ENCODE measurements around the gene PDE4D.

Gene PDE4D

GRCh38 chr5:59100875-59101274, 792.7 kb downstream of the PDE4D start:
- no peak for DNase-seq (ENCODE audit: low read depth)

- no peak for DNase-seq (ENCODE audit: low read depth)
Observed at GRCh38 chr5:59099995-59100345, 793.6 kb downstream of the PDE4D start.

GRCh38 chr5:59099270-59099994, 794.1 kb downstream of the PDE4D start:
- DNase-seq (ENCODE audit: low read depth) = peak; percentile 12

GRCh38 chr5:59098743-59099142, 794.8 kb downstream of the PDE4D start:
- DNase-seq (ENCODE audit: low read depth) = no peak

DNA sequence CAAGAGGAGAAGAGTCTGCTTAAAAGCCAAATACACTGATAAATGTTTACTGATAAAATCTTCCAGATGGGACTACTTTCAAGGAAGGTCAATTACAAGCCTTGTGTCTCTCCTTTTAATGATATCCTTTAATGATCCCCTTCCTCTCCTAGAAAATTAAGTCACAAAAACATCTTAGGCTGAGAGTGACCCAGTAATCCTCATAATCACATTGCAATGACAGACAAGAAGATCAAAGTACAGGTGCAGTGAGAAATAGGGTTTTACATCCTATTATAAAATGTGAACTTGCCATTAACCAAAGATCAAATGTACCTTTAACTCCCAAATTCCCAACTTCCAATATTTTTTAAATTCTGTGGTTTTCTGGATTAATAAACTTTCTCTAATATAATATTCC, 795.8 kb downstream of the PDE4D start:
- DNase-seq (ENCODE audit: low read depth) = no peak

- no peak for DNase-seq (ENCODE audit: low read depth)
Observed at GRCh38 chr5:59097116-59097515, 796.4 kb downstream of the PDE4D start.

DNA sequence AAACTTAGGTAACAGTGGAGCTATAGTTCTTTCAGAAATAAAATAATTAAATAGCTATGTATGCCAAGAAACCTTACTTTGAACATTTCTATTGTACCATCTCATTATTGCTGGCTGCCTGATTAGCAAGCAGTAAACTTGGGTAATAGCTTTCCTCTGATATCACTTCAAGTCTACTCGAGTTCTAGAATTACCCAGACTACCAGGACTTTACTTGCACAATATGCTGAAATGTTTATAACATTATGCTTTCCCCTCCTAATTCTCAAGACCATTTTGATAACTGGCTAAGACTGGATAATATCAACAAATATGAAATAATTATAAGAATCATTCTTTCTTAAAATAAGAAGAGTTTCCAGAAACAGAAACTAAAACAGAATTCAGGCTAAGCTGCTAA, 798.0 kb downstream of the PDE4D start:
- no peak for DNase-seq (ENCODE audit: low read depth)

DNA sequence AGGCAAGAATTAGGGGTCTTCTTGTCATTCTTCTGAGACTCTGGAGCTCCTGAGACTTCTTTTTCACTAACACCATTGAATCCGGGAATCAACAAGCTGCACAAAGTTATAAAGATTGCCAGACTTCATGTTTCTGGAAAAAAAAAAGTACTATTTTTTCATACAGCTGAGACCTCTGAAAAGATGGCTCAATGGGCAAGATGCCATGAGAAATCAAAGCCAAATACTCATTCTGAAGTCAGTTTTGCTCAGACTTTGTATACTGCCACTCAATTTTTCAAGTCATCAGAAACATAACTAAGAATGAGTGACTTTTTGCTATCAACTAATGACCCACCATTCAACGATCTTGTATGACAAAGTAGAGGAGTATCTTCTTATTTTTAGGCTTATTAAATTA, 798.7 kb downstream of the PDE4D start:
- no peak for DNase-seq (ENCODE audit: low read depth)

DNA sequence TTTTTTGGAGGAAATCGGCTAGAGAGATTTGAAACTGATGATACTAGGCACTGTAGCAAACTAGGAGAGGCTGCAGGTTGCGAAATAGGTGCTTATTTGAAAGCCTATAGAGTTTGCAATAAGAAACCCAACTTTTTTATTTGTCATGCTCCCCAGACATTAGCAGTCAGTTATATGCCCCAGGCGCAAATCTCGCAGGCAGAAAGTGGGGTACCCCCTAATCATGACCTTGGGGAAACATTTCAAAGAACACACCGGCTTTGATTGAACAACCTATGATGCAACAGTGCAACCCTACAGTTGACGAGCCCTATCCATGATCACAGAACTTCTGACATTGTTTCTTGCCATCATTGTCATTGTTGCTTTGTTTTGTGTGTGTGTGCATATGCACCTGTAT, 800.2 kb downstream of the PDE4D start:
- DNase-seq (ENCODE audit: low read depth) = no peak

- no peak for DNase-seq (ENCODE audit: low read depth)
Observed at GRCh38 chr5:59092758-59093157, 800.8 kb downstream of the PDE4D start.

DNA sequence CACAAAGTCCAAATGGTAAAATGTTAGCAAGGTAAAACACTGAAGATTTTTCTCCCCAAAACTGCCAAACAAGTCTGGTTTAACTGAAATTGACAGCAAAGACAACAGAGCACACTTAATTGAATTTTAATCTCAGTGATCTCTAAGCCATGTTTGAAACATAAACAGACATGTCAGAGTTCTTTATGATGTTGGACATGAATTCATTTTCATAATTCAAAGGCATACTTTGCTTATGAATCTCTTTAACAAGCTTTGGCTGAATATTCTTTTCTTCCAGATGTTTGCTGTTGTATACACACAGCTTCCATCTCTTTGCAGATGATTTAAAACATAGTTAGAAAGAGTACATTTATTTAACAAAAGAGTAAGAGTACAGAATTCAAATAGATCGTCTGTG, 801.6 kb downstream of the PDE4D start:
- no peak for DNase-seq (ENCODE audit: low read depth)

- DNase-seq (ENCODE audit: low read depth) = no peak
Observed at GRCh38 chr5:59090323-59090722, 803.2 kb downstream of the PDE4D start.

GRCh38 chr5:59089767-59090166, 803.8 kb downstream of the PDE4D start:
- no peak for DNase-seq (ENCODE audit: low read depth)

GRCh38 chr5:59088546-59088945, 805.0 kb downstream of the PDE4D start:
- no peak for DNase-seq (ENCODE audit: low read depth)

- DNase-seq (ENCODE audit: low read depth) = no peak
Observed at GRCh38 chr5:59086024-59086423, 807.5 kb downstream of the PDE4D start.

DNA sequence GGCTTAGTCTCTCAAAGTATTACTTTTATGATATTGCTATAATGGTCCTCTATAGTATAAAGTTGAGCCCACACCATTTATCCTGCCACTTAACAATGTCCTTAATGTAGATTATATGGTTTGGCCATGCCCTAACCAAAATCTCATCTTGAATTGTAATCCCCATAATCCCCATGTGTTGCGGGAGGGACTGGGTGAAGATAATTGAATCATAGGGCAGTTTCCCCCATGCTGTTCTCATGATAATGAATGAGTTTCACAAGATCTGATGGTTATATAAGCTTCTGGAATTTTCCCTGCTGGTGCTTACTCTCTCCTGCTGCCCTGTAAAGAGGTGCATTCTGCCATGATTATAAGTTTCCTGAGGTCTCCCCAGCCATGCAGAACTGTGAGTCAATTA, 811.8 kb downstream of the PDE4D start:
- no peak for DNase-seq (ENCODE audit: low read depth)

- no peak for DNase-seq (ENCODE audit: low read depth)
Observed at GRCh38 chr5:59079622-59080620, 813.6 kb downstream of the PDE4D start.

- DNase-seq (ENCODE audit: low read depth) = no peak
Observed at GRCh38 chr5:59071755-59072549, 821.6 kb downstream of the PDE4D start.

DNA sequence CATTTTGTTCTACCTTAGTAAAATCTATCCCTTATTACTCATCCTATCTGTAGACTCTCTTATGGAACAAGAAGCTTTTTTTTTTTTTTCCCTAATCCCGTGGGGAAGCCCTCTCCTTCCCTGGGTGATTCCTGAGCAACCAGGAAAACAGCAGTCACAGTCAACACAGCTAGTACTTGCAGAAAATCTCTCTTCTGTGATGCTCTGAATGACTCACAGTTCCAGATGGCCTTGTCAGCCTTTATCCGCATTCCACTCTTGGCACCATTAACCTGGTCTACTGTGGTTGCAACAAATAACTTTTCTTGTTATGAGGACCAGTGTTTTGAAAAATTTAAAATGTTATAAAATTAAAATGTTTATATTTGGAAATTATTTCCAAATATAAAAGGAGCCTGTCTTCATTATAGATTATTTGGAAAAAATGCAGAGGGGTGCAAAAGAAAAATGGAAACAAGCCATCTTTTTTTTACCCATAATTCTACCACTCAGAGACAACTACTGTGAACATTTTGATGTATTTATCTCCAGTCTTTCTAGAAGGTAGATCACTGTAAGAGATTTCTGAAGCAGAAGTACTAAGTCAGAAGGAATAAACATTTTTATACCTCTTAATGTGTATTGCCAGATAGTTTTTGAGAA, 824.0 kb downstream of the PDE4D start:
- DNase-seq (ENCODE audit: low read depth) = no peak

DNA sequence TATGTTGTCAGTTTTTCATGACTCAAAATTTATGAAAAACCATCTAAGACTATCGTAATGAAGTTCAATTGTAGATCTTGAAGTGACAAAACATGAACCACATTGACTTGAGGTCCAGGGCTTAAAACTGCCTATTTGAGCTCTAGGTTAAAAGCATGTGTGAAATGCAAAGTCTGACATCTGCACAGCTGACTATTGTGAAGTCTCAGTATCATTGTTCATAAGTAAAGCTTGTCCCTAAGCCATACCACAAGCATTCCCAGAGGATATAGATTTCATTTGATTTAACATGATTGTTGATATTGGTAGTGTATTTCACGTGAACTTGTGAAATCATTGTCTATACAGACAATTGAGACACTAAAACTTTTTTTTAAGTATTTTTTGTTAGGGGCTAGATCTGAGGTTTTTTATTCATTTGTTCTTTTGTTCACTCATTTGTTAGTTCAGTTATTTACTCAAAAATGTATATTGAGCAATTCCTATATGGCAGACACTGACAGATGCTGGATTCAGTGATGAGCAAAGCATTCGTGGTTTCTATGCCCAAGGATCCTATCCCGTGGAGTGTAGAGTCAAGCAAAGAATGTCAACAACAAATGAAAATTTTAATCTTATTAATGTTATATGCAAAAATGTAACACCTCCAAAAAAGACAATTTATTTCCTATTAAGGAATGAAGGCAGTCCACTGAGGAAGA, 825.4 kb downstream of the PDE4D start:
- no peak for DNase-seq (ENCODE audit: low read depth)

Measured in activated T-cell treated with anti-CD3 and anti-CD28 coated beads for 24 hours (primary cell).